NCI-H524 treated with DMSO at 0.1 percent for 48 hours (cell line): ENCODE measurements around the gene KATNBL1.
A peak's percentile ranks its signal among the peaks of the same experiment; 100 is the strongest.

Source experiments
- DNase-seq: peaks from one replicate; lab custom pipeline; 2025; lab: John Stamatoyannopoulos, UW

KATNBL1 gene

DNA sequence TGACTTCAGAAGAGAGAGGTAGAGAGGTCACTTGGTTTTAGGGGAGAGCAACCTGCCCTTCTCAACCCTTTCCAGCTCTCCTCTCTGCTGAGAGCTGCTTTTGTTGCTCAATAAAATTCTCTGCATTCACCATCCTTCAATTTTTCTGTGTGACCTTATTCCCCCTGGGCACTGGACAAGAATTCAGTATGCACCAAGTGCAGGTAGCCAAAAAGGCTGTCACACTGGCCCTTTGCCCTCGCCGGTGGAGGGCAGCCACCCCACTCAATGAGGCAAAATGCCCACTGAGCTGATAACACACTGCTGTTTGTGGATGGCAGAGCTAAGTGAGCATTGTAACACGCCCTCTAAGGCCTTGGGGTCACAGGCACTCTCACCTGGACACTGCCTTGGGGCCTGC lies 95.2 kb downstream of the KATNBL1 start:
- no peak for DNase-seq

DNA sequence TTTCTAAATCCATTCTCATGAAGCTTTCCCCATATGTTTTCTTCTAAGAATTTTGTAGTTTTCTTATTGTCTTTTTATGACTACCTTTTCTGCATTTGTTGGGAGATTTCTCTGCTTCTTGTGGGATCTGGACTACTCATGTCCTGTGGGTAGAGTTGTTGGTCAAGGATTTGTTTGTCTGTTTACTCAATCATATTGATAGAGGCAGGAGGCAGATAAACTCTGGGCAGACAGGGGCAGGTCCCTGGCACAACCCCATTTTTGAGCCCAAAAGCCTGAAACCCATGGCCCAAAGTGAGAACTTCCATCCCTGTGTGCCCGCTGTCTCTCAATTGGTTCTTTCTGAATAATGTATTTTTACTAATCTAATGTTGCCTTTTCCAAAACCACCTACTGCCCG lies 95.7 kb downstream of the KATNBL1 start:
- no peak for DNase-seq

DNA sequence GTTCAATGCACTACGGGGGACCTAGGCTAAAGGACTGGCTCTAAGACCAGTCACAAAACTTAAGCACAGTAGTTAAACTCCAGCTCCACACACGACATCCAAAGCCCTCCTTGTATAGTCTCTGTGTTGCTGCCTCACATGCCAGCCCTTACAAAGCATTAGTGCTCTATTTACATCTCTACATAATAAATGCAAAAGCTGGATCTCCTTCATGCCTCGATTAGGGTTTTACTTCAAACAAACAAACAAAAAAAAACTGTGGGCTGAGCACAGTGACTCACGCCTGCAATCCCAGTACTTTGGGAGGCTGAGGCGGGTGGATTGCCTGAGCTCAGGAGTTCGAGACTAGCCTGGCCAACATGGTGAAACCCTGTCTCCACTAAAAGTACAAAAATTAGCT lies 98.4 kb downstream of the KATNBL1 start:
- DNase-seq = no peak

DNA sequence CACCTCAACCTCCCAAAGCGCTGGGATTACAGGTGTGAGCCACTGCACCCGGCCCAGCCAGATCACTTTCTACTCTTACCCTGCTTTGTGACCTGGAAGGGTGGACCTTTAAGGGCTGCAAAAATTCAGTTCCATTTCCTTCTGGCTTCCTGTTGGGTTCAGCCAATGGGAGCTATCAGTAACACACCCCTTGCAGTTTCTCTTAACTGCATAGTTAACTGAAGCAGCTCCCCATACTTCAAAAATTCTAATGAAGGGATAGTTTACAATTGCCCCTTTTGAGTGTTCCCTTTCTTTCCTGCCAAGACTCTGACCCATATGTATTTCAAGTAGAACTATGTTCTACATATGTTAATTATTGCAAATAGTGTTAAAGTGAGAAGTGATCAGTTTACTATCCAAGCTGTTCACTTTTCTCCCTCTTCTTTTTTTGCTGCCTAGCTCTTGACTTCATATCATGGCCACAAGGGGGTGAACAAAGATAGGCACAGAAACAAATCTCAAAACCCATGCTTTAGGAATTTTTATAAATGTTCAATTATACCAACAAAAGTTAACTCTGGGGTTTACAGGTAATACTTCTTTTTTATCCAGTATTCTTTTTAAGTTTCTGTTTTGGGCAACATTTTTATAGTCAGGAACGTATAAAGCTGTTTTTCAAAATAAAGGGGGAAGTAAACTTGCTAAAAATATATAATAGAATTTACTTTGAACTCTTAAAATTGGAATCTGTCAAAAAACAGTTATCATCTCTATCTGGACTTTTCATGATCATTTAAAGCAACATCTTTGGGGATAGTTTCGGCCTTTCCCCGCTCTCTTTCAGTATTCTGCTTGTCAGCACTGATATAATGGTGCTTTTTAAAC lies 99.9 kb downstream of the KATNBL1 start:
- DNase-seq = peak; percentile 90

DNA sequence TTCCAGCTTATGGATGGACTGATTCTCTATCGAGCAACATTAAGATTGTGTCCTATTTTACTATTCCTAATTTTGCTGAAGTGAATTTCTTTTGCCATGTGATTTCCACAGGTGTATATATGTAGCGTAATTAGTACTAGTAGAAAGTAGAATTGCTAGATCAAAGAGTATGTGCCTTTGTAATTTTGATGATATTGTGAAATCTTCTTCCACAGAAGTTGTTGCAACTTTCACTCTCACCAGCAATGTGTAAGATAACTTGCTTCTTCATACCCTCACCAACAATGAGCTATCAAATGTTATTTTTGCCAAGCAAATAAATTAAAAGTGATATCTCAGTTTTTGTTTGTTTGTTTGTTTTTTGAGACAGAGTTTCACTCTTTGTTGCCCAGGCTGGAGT lies 102.6 kb downstream of the KATNBL1 start:
- no peak for DNase-seq

DNA sequence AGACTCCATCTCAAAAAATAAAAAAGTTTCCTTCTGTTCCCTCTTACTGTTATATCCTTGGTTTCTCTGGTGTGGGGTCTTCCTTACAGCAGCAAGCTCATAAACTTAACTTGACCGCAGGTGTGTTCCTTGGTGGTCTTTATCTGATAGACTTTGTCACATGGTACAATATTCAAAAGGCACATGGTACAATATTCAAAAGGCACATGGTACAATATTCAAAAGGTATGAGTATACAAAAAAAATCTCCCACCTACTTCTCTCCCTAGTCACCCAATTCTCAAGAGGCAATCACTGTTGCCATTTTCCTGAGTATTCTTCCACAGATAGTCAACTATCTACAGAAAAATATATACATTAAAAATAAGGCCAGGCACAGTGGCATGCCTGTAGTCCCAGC lies 103.5 kb downstream of the KATNBL1 start:
- no peak for DNase-seq

DNA sequence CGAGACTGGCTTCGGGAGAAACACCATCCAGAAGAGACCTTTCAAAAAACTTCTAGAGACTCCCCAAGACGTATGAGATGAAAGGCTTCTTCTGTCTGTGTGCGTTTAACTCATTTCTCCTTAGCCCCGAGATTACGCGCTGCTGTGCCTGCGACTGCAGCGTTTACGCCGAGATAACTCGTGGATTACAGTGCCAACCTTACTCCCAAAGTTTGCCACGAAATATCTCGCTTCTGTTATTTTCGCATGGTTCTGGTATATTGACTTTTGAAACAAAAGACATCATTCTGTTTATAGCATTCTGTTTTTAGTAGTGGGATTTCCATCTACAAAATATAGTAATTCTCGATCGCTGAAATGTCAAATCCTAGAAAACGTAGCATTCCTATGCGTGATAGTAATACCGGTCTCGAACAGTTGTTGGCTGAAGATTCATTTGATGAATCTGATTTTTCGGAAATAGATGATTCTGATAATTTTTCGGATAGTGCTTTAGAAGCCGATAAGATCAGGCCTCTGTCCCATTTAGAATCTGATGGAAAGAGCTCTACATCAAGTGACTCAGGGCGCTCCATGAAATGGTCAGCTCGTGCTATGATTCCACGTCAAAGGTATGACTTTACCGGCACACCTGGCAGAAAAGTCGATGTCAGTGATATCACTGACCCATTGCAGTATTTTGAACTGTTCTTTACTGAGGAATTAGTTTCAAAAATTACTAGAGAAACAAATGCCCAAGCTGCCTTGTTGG lies 107.5 kb downstream of the KATNBL1 start:
- no peak for DNase-seq

DNA sequence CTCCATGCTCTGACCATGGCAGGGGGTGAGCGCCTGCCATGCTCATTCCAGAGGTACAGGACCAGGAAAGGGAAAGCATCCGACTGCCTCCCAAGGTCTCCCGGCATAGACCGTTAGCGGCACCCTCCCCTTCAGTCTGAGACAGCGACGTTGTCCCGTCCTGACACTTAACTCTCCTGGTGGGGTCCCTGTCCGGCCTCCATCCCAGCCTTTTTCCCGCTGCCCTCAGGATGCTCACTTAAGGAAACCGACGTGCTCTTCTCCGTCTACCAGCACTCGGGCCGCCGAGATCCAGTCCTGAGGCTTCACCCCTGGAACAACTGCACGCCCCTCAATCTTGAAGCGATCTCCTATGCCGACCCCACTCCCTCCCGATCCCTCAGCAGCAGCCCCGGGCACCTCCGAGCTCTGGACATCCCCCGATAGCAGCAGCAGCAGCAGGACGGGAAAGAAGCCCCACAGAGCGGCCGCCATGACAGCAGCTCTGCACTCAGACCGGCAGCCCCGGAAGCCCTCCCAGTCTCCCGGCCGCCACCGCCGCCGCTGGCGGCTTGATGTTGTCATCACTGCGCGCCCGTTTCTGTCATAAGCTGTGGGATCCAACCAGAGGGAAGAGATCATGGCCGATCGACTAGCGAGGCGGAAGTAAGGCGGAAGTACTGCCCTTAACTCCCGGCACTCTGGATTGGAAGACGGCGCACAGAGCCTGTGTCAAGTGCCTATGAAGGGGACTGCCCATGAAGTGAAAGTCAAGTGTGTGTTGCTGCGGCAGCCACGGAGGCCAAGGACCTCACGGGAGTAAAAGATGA lies 108.3 kb downstream of the KATNBL1 start, which contains the start of the genes EMC7 and PGBD4:
Gene EMC7 (minus strand): TSS at position 497 of the 809 bp plus-strand sequence. CDS start 23 bp downstream, at position 474.
Gene PGBD4 (plus strand): TSS at position 718 of the 809 bp plus-strand sequence. CDS start 449 bp downstream, outside the sequence.
- peak; percentile 95 for DNase-seq

DNA sequence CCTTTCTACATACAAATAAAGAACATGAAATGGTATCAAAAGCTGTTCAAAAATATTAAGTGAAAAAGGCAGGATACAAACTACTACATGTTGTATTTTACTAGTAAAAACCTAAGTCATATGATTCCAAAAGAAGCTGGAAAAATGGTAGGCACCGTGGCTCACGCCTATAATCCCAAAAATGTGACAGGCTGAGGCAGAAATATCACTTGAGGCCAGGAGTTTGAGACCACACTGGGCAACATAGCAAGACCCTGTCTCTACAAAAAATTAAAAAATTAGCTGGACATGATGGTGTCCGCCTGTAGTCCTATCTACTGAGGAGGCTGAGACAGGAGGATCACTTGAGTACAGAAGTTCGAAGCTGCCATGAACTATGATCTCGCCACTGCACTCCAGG lies 110.0 kb downstream of the KATNBL1 start:
- no peak for DNase-seq
